ENCODE results near the gene GARS1.

Gene GARS1

GRCh38 chr7:30660331-30661255, 65.9 kb downstream of the GARS1 start:
- TF ChIP-seq CTCF (IDR thresholded peaks at IDR 0.05; ENCODE audit: borderline replicate concordance, insufficient read depth, low read depth, low read length): no peak
- no peak overlapping the region for H3K4me3 ChIP-seq (ENCODE audit: low read depth, low read length)

DNA sequence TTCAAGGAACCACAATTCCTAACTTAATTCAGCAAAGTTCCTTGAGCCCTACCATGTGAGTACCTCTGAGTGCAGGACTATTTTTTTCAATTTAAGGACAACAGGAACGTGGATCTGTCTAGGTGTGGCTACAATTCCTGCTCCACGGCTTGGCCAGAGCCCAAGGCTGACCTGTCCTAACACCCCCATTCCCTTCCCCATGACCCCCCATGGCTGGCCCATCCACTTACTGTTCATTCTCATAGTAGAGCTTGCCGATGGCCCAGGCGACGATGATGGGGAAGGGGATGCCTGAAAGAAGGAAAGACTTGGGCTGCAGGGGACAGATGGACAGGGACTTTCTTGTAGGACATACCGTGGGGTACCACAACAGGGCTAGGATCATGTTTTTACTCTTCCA, 67.2 kb downstream of the GARS1 start:
- H3K4me3 ChIP-seq (ENCODE audit: low read depth, low read length): no peak overlapping the region
- no peak for TF ChIP-seq CTCF (IDR thresholded peaks at IDR 0.05; ENCODE audit: borderline replicate concordance, insufficient read depth, low read depth, low read length)

DNA sequence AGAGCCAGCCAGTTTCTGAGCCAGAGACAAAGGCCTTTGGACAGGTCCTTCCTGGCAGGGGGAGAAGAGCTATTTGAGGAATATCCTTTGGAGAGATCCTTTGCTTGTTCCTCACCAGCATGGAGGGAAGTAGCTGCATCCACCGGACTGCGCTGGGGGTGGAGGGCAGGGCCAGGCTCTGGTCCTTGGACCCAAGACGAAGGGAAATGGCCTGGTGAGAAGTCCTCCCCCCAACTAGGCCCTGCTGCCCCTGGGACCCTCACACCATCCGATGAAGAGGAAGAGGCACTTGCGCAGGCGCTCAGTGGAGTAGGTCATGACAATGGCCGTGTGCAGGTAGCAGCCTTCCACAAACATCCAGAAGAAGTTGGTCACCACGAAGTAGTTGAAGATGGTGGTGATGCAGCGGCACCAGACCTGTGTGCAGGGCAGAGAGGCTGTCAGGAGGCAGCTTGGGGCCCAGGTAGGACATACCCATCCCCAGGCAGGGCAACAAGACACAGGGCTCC, 67.8 kb downstream of the GARS1 start:
- TF ChIP-seq CTCF (IDR thresholded peaks at IDR 0.05; ENCODE audit: borderline replicate concordance, insufficient read depth, low read depth, low read length): no peak

GRCh38 chr7:30663414-30663813, 68.7 kb downstream of the GARS1 start:
- H3K4me3 ChIP-seq (ENCODE audit: low read depth, low read length): no peak overlapping the region
- TF ChIP-seq CTCF (IDR thresholded peaks at IDR 0.05; ENCODE audit: borderline replicate concordance, insufficient read depth, low read depth, low read length): no peak

More for the DNA sequence above, 67.8 kb downstream of the GARS1 start:
- no peak overlapping the region for H3K4me3 ChIP-seq (ENCODE audit: low read depth, low read length)

- no peak overlapping the region for H3K4me3 ChIP-seq (ENCODE audit: low read depth, low read length)
- no peak for TF ChIP-seq CTCF (IDR thresholded peaks at IDR 0.05; ENCODE audit: borderline replicate concordance, insufficient read depth, low read depth, low read length)
These were observed 69.7 kb downstream of the GARS1 start for GRCh38 chr7:30664184-30664885.

- H3K4me3 ChIP-seq (ENCODE audit: low read depth, low read length): no peak overlapping the region
- TF ChIP-seq CTCF (IDR thresholded peaks at IDR 0.05; ENCODE audit: borderline replicate concordance, insufficient read depth, low read depth, low read length): no peak
These were observed 70.4 kb downstream of the GARS1 start for GRCh38 chr7:30665043-30665442.

Data from GM12875 (cell line).